NCI-H1105 treated with DMSO at 0.1 percent for 48 hours (cell line): ENCODE results near the gene VPS26B.
"Not testable (repeated sequence)": the region's sequence is repeated elsewhere in the genome, so short reads cannot be mapped to it uniquely, and the experiment has no call there.

Experiments
- DNase-seq: peaks from one replicate; lab custom pipeline; 2025; lab: John Stamatoyannopoulos, UW

VPS26B gene

DNA sequence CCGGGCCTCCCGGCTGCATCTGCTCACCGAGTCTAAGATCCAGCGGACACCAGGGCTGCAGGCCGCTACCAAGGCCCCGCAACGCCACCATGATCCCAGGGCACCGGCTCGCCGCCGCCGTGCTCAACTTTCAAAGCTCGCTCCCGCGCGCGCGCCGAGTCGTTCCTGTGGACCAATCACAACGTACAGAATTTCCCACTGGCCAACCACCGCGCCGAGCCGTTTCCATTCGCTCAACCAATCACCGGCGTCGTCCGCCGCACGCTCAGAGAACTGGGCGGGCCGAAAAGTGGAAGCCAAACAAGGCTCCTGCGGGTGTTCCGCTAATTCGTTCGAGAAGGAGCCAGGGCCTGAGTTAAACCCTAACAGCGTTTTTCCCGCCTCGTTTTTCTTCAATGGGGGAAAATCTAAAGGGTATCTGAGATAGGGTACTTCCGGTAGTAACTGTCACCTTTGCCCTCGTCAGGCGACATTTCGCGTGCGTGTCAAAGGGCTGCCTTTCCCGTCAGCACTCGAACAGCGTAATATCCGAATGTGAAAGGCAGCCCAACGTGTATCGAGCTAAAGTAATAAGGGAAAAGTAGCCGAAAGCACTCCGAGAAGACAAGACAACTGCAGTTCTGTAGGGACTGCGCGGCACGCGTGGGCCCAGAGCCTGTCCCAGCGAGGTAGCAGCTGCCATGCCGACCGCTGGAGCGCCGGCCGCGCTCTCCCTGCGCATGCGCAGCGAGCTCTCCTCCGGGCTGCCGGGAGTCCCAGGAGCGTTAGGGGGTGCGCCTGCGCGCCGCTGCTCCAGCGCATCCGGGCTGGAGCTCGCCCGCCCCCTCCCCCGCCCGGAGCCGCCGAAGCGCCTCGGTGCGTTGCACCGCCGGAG, at the start of gene VPS26B, which contains the start of gene NCAPD3:
VPS26B (plus strand) TSS at position 836 of the 874 bp plus-strand sequence. CDS start 452 bp downstream, outside the sequence.
NCAPD3 (minus strand) TSS at position 132 of the 874 bp plus-strand sequence; CDS start at position 91, 41 bp downstream.
- peak; percentile 98 for DNase-seq

DNA sequence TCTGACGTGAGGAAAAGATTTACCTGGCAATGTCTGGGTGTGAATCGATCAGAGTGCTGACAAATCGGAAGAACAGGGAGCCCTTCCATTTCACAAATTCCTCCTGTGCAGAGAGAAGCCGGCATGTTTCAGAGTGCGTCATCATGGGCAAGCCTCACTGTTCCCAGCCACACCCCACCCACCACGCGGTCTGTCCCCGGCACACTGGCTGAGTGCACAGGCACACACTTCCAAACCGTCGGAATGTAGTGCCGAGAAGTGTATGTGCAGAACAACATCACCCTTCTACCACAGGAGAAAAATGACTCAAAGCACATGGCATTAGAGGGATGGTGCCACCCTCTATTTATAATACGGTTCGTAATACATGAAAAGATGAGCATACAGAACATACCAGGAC, 48.2 kb upstream of the VPS26B start:
- no peak for DNase-seq

DNA sequence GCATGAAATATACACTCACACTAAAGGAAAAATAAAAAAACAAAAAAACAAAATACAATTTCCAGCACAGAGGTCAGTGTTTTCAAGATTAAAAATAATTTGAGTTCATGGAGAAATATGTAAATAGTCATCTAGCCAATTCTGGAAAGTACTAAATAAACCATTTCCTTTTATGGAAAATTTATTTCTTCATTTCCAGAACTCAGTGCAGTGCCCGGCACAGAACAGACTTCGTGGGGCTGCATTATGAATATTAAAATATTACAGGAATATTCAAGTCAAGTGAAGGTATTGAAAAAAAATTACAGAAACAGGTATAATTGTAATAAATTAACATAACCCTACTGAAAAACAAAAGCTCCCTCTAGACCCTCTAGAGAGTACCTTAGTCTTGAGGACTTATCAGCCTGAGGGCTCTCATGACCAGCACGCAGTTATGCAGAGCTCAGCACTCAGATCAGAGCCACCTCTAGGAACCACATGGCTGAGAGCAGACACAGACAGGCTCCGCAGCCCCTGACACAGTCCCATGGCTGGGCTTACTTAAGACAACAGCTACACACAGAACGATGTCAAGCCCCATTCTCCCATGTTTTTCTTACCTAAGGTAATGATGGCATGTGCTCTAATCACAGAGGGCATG, 46.3 kb upstream of the VPS26B start:
- DNase-seq = no peak

DNA sequence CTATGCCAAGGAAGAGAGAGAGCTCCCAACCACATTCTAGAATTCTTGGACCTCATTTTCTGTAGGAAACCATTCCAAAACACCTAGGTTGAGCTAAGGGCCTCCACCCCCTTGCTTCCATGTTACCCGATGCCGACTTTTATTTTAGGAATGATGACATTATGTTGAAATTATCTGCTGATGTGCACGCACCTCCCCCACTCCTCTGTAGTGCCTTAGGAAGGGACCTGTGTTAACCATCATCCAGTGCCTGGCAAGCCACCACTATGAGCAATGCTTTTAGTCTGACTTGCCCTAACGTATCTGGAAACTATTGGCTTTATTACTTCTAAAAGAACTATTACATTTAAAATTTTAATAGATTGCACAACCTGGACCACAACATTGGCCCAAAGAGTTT, 42.8 kb upstream of the VPS26B start:
- no peak for DNase-seq

DNA sequence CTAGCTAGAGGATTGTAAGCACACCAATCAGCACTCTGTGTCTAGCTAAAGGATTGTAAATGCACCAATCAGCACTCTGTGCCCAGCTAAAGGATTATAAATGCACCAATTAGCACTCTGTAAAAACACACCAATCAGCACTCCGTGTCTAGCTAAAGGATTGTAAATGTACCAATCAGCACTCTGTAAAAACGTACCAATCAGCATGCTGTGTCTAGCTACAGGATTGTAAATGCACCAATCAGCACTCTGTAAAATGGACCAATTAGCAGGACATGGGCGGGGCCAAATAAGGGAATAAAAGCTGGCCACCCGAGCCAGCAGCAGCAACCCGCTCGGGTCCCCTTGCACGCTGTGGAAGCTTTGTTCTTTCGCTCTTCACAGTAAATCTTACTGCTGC, 36.4 kb upstream of the VPS26B start:
- DNase-seq = not testable (repeated sequence)

DNA sequence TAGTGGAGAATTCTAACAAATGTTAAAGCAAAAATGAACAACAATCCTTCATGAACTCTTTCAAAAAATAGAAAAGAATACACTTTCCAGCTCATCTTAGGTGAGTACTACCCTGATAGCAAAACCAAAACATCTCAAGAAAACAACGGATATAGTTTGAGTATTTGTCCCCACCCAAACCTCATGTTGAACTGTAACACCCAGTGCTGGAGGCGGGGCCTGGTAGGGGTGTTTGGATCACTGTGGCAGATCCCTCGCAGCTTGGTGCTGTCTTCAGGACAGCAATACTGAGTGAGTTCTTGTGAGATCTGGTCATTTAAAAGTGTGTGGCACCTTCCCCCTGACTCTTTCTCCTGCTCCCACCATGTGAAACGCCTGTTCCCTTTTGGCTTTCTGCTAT, 27.7 kb upstream of the VPS26B start:
- no peak for DNase-seq

DNA sequence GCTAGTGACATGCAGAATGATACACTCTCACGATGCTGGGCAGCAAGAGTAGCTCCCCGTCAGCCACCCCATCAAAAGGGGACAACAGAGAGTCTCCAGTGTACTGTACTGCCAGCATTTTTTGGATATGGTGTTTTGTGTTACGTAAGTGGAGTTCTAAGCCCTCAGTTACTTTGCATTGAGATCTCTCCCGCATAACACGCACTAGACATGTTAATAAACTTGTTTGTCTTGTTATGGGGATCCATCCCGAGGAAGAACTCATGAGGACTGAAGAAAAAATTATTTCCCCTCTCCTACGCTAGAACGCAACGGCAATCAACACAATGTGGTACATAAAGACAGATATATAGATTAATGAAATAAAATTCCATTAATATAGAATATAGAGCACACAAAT, 24.9 kb upstream of the VPS26B start:
- DNase-seq = no peak

DNA sequence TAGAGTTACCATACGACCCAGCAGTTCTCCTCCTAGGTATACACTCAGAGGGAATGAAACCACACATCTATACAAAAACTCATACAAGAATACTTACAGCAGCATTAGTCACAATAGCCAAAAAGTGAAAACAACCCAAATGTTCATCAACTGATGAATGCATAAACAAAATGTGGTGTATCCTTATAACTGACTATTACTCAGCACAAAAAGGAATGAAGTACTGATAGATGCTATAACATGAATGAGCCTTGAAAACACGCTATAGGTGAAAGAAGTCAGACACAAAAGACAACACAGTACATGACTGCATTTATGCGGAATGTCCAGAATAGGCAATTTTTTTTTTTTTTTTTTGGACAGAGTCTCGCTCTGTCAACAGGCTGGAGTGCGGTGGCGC, 23.8 kb upstream of the VPS26B start:
- DNase-seq = no peak

DNA sequence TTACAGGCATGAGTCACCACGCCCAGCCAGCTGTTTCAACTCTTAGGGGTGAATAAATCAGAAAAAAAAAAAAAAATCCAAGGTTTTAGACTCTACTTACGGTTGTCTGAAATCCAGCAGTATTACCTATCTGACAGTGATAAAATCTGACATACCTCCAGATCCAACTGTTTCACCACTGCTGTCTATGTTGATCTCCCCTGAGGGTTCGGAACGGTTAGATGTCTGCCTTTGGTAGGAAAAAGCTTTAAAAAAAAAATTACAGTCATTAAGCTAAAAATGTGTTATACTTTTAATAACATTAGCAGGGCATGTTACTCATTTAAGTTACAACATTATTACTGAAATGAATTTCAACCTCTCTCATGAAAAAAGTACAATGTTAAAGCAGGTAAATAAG, 21.8 kb upstream of the VPS26B start:
- no peak for DNase-seq

DNA sequence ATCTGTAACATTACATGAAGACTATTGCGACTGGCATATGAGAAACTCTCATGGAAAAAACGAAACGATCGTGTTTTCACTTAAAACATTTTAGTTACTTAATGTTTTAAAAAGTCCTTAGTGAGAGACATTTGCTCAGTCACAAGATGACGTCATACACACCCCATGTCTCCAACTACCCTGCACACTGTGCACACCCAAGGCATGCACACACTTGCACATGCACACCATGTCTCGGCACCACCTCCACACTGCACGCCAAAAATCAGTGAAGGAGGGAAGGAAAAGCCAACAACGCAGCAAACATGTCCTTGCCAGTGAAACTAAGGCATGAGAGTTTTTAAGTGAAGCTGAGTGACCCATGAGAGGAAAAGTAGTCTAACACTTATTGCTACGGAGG, 18.7 kb upstream of the VPS26B start:
- DNase-seq = no peak

DNA sequence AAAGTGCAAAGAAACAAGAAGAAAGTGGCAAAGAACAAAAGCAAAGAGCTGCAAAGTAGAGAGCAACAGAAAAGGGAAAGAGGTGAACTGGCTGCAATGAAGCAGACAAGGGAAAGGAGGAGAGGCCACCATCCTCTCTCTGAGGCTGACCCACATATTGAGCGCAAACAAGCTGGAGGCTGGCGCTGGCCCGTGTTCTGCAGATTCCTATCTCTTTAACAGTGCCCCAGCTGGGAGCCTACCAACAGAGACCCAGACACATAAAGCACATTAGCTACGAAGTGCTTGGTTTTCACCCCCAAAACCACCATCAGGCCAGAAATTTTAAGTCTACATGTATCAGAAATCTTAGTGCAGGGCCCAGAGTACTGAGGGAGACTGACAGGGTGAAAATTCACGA, 18.3 kb upstream of the VPS26B start:
- no peak for DNase-seq

DNA sequence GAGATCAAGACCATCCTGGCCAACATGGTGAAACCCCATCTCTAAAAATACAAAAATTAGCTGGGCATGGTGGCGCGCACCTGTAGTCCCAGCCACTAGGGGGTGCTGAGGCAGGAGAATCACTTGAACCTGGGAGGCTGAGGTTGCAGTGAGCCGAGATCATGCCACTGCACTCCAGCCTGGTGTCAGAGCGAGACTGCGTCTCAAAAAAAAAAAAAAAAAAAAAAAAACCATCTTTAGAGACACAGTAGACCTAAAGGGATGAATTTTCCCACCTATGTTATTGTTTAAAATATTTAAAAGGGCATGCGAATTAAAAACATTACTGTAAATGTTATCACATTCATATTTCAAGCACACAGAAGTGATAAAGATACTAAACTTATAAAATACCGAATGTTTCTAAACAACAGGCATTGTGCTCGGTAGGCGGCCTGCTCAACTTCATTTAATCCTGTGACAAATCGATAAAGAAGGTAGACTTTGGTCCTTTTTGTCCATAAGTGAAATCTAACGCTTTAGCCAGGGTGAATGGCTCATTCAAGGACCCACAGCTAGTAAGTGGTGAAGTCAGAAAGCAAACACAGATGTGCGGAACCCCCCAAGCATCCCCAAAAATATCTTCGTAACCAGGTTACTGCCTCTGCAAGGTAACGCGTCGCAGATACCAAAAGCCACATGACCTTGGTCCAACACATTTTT, 16.8 kb upstream of the VPS26B start:
- no peak for DNase-seq

DNA sequence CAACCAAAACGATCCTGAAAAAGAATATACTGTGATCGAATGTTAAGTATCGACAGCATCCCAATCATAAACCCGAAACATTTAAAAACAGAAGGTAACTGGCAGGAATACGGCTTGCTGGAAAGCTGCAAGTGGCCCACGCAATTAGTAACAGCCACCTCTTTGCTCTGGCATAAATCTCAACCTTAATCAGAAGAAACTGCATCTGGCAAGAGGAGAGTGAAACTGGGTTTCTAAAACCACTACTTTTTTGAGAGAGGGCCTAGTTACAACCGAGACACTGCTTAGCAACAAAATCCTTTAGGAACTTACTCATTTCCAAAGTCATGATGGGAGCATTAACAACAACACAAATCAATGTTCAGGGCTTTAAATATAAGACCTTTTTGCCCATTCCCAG, 8.6 kb upstream of the VPS26B start:
- DNase-seq = no peak

DNA sequence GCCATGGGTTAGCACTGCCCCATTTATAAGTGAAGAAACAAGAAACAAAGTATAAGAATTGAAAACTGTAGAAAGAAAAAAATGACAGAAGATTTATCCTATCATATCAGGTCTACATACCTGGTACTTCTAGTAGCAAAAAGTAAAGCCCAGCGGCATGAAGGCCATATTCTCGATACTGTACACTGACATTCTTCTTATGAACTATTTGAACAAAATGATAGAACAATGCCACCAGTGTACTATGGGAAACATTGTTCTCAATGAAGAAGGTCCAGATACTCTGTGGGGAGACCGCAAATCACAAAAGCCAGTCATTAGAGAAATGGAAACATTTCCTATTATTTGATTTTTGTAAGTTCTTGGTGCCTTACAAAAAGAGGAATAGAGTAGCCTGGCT, 7.7 kb upstream of the VPS26B start:
- DNase-seq = no peak

DNA sequence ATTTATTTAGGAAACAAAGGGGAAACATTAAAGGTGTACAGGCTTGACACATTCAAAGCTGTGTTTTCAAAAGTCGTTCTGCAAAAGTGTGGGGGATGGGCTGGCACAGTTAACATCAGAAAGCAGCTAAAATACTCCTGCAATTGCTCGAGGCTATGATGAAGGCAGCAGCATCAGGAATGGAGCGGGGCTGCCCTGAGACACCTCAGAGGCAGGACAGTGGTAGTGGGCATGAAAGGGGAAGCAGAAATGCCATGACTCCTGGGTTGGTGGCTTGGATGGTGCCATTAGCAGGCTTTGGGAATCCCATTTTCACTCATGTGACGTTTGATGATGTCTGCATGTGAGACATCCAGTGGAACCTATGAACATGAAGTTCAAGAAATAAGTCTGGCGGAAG, 1.4 kb upstream of the VPS26B start:
- peak; percentile 26 for DNase-seq

DNA sequence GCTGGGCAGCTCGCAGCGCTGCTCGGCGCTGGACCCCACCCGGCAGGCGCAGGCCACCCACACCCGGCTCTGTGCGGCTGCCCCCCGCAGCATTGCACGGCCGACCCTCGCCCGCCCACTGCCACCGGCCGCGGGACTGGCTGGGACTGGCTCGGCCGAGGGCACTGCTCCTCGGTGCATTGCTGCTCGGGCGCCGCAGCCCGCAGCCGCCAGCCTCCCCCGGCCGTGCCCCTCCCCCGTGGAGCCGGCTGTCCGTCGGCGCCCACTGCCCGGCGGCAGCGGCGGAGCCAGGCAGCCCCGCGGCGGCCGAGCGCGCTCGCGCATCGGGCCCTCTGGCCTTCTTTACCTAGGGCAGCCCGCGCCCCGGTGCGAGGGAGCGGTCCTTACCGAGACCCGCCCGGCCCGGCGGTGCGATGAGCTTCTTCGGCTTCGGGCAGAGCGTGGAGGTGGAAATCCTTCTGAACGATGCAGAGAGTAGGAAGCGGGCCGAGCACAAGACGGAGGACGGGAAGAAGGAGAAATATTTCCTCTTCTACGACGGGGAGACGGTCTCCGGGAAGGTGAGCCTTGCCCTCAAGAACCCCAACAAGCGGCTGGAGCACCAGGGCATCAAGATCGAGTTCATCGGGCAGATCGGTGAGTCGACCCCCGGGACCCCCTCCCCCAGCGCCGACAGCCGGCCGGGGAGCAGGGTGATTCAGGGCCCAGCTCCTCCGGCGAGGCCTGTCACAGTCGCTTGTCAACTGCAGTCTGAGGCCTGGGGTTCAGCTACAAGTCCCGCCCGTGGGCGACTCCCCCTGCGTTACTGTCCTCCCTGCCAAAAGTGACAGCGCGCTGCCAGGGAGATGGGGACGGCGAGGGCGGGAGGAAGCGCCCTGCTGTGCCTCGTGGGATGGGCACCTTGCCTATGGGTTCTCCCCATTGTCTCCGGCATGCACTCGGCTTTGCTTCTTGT, 516 bp downstream of the VPS26B start:
- peak; percentile 74 for DNase-seq

DNA sequence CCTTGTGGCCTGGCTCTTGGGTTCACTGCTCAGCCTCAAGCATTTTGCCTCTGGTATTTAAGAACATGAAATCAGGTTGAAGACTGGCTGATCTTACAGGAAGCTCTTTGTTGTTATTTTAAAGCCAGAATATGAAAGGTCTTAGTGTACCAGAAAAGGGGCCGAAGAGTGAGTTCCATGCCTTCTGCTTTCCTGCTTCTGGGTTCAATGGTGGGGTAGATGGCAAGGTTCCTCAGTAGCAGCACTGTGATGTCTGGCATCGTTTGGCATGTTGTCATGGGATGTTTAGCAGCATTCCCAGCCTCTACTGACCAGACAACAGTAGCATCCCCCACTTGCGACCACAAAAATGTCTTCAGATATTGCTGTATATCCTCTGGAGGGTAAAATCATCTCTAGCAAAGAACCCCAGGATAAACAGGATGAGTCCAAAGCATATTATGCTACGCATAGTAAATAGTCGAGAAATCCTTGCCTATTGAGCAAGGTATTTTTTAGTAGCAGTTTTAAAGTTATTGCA, 2.4 kb downstream of the VPS26B start:
- no peak for DNase-seq

DNA sequence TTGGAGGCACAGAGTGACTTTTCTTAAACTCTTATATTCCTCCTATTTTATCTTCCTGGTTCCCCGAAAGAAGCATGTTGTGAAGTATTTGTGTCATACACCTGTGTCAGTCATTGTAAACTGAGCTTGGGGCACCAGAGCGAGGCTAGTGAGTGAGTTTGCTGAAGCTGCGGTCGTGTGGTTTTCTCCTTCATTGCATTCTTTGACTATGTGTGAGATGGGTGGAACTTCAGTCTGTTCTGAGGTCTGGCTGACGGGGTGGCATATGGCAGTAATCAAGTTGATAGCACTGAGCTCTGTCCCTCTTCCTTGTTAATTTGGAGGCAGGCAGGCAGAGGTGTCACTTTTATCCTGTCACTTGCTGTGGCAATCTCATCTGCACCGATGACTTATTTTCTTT, 4.2 kb downstream of the VPS26B start:
- no peak for DNase-seq

DNA sequence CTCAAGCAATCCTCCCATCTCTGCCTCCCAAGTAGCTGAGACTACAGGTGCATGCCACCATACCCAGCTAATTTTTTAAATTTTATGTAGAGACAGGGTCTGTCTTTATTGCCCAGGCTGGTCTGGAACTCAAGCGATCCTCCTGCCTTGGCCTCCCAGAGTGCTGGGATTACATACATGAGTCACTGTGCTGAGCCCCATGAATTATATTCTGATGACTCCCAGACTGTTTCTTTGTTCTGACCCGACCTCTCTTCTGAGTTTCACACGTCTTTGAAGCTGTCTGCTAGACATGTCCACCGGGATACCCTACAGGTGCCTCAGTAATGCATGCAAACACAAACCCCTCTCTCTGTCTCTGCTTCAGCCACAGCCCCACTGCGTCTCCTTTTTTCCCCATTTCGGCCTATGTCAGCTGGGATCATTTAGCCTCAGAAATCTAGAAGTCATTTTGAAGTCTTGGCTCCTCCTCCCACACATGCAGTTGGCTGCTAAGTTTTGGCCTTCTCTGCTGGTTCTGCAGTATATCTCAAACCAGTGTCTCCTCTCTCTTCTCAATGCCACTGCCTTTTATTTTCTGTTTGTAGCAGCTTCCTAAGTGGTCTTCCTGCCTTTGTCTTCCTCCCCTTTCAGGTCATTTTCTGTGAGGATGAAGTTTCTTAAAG, 4.8 kb downstream of the VPS26B start:
- DNase-seq = no peak

DNA sequence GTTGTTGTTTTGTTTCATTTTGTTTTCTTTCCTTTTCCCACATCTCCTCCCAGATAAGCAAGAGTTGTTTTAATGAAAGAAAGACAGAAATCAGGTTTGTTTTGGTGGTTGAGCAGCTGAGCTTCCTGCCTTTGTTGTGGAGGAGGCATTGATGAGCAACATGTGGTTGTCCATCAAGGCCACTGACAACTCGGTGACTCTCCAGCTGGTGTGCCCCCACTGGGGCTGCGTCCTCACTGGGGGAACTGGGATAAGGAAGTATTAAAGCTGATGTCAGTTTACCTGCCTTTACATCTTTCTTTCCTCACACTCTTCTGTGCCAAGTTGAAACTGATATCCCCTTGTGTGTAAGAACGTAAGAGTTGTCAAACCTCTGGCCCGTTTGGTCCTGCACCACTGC, 5.9 kb downstream of the VPS26B start:
- DNase-seq = no peak
